HepG2 (cell line): ENCODE data around the gene ZNF491. TPM values are rescaled to one million over a fixed set of nuclear protein-coding genes. Genes with fewer than 3 reads are reported as not detected.

Source experiments
- PCBP1 ChIP-seq: fragments of 200-400 bp; formaldehyde crosslinking; IDR thresholded peaks from 2 replicates; pipeline ENCODE4 v1.6.1; 2017; ENCODE audit warnings: mild to moderate bottlenecking, low read depth, low read length, borderline replicate concordance
- TEAD3 ChIP-seq: optimal IDR thresholded peaks from 2 replicates; pipeline ENCODE3; 2016; ENCODE audit warnings: borderline replicate concordance
- polyA plus RNA-seq, 8 experiments: library from polyadenylated mRNA; depleted of rRNA in 3 of 8; stranded (reverse) in 7 of 8; unstranded in 1 of 8; fragments of >200 nt; fragmentation: Illumina TruSeq in 4 of 8; extraction: Trizol in 4 of 8; gene quantifications; 2 replicates each; pipeline versions ENCODE4 v1.2.1 to v1.2.3, GENCODE V29; 2011 to 2016; ENCODE audit warnings: low read depth in 4 of 8, missing spikeins in 1 of 8, mixed read lengths in 1 of 8; ENCODE audit not compliant: insufficient read depth in 1 of 8
- total RNA-seq, 5 experiments: library from RNA; depleted of rRNA; stranded (reverse); fragments of >200 nt; fragmentation: Illumina TruSeq; extraction: Trizol; gene quantifications; 2 replicates each; pipeline ENCODE4 v1.2.3, GENCODE V29; 2016; ENCODE audit warnings: low read depth in 1 of 5
- TF ChIP-seq, protein P1 (sequence below): sonication (generic); formaldehyde crosslinking; conservative IDR thresholded peaks from 2 replicates; pipeline ENCODE4 v1.4.0; 2020; ENCODE audit warnings: mild to moderate bottlenecking, missing genetic modification reagents, moderate library complexity
- TF ChIP-seq, protein P2 (sequence below): sonication (generic); formaldehyde crosslinking; IDR thresholded peaks from 2 replicates; pipeline ENCODE4 v1.8.1; 2023; ENCODE audit warnings: missing genetic modification reagents, mild to moderate bottlenecking, borderline replicate concordance
- TF ChIP-seq, protein P3 (sequence below): IDR thresholded peaks from 2 replicates; pipeline ENCODE4 v1.4.0; 2020; ENCODE audit warnings: mild to moderate bottlenecking, missing genetic modification reagents
- TF ChIP-seq, protein P4 (sequence below): sonication (generic); formaldehyde crosslinking; IDR thresholded peaks from 2 replicates; pipeline ENCODE4 v1.4.0; 2020; ENCODE audit warnings: missing genetic modification reagents, borderline replicate concordance
- TF ChIP-seq, protein P5 (sequence below): sonication (generic); formaldehyde crosslinking; IDR thresholded peaks from 2 replicates; pipeline ENCODE4 v1.9.0; 2022; ENCODE audit warnings: missing genetic modification reagents, mild to moderate bottlenecking, borderline replicate concordance

The ZNF491 gene
- total and polyA plus RNA-seq, 2 of the 13 experiments (the other 11 are each of a cell fraction or from before 2014, with no cell fraction given): 0.57 to 2.2 TPM

DNA sequence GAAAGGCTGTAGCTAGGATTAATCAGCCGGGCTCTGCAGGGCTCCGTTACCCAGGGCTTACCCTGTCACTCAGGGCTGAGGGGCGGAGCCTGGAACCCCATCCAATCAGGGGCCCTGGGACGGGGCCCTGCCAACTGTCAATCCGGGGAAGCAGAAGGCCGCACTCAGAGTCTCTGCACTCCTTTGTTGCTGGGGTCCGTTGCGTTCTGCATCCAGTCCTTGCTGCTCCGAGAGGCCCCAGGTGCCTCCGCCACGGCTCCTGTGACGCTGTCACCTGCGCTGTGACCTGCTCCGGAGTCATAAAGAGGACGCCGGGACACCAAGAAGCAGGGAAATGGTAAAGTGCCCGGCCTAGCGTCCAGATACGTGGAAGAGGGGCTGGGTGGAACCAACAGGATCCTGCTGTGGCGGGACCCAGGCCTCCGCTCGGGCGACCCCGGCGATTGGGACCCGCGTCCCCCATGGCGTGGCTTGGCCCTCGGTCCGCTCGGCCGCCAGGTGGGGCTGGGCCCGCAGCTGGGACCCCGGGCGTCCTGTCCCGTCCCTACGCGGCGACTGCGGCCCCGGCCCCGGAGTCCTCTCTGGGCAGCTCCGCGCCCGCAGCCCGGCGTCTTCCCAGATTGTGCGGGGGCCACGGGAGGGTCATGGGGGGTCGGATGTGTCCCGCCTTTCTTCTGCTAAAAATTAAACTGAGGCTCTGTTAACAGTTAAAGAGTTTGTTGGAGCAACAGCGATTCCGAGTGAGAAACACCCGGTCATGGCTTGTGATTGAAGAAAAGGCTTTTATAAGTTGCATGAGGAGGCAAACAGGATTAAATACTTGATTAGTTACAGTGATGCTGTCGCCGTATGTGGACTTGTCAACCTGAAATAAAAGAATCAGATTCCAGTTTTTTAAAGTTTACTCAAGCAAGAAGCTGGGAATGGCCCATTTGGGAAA, at the start of gene ZNF491 (continued):
- TF ChIP-seq, protein P1, sequence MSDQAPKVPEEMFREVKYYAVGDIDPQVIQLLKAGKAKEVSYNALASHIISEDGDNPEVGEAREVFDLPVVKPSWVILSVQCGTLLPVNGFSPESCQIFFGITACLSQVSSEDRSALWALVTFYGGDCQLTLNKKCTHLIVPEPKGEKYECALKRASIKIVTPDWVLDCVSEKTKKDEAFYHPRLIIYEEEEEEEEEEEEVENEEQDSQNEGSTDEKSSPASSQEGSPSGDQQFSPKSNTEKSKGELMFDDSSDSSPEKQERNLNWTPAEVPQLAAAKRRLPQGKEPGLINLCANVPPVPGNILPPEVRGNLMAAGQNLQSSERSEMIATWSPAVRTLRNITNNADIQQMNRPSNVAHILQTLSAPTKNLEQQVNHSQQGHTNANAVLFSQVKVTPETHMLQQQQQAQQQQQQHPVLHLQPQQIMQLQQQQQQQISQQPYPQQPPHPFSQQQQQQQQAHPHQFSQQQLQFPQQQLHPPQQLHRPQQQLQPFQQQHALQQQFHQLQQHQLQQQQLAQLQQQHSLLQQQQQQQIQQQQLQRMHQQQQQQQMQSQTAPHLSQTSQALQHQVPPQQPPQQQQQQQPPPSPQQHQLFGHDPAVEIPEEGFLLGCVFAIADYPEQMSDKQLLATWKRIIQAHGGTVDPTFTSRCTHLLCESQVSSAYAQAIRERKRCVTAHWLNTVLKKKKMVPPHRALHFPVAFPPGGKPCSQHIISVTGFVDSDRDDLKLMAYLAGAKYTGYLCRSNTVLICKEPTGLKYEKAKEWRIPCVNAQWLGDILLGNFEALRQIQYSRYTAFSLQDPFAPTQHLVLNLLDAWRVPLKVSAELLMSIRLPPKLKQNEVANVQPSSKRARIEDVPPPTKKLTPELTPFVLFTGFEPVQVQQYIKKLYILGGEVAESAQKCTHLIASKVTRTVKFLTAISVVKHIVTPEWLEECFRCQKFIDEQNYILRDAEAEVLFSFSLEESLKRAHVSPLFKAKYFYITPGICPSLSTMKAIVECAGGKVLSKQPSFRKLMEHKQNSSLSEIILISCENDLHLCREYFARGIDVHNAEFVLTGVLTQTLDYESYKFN (CRISPR knock-in tag): peak; percentile 30; the same call in 1 of the 2 replicates
- TF ChIP-seq, protein P2, sequence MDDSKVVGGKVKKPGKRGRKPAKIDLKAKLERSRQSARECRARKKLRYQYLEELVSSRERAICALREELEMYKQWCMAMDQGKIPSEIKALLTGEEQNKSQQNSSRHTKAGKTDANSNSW: no peak
- TF ChIP-seq, protein P3, sequence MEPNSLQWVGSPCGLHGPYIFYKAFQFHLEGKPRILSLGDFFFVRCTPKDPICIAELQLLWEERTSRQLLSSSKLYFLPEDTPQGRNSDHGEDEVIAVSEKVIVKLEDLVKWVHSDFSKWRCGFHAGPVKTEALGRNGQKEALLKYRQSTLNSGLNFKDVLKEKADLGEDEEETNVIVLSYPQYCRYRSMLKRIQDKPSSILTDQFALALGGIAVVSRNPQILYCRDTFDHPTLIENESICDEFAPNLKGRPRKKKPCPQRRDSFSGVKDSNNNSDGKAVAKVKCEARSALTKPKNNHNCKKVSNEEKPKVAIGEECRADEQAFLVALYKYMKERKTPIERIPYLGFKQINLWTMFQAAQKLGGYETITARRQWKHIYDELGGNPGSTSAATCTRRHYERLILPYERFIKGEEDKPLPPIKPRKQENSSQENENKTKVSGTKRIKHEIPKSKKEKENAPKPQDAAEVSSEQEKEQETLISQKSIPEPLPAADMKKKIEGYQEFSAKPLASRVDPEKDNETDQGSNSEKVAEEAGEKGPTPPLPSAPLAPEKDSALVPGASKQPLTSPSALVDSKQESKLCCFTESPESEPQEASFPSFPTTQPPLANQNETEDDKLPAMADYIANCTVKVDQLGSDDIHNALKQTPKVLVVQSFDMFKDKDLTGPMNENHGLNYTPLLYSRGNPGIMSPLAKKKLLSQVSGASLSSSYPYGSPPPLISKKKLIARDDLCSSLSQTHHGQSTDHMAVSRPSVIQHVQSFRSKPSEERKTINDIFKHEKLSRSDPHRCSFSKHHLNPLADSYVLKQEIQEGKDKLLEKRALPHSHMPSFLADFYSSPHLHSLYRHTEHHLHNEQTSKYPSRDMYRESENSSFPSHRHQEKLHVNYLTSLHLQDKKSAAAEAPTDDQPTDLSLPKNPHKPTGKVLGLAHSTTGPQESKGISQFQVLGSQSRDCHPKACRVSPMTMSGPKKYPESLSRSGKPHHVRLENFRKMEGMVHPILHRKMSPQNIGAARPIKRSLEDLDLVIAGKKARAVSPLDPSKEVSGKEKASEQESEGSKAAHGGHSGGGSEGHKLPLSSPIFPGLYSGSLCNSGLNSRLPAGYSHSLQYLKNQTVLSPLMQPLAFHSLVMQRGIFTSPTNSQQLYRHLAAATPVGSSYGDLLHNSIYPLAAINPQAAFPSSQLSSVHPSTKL (CRISPR knock-in tag): peak; percentile 31; the same call in 1 of the 2 replicates
- TF ChIP-seq PCBP1 (no peak), TEAD3 (CRISPR knock-in tag) (peak; percentile 25)
- TF ChIP-seq, protein P4, sequence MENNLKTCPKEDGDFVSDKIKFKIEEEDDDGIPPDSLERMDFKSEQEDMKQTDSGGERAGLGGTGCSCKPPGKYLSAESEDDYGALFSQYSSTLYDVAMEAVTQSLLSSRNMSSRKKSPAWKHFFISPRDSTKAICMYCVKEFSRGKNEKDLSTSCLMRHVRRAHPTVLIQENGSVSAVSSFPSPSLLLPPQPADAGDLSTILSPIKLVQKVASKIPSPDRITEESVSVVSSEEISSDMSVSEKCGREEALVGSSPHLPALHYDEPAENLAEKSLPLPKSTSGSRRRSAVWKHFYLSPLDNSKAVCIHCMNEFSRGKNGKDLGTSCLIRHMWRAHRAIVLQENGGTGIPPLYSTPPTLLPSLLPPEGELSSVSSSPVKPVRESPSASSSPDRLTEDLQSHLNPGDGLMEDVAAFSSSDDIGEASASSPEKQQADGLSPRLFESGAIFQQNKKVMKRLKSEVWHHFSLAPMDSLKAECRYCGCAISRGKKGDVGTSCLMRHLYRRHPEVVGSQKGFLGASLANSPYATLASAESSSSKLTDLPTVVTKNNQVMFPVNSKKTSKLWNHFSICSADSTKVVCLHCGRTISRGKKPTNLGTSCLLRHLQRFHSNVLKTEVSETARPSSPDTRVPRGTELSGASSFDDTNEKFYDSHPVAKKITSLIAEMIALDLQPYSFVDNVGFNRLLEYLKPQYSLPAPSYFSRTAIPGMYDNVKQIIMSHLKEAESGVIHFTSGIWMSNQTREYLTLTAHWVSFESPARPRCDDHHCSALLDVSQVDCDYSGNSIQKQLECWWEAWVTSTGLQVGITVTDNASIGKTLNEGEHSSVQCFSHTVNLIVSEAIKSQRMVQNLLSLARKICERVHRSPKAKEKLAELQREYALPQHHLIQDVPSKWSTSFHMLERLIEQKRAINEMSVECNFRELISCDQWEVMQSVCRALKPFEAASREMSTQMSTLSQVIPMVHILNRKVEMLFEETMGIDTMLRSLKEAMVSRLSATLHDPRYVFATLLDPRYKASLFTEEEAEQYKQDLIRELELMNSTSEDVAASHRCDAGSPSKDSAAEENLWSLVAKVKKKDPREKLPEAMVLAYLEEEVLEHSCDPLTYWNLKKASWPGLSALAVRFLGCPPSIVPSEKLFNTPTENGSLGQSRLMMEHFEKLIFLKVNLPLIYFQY: 0 out of 2 replicates have a peak, but pooled peaks have one; percentile 7
- TF ChIP-seq, protein P5, sequence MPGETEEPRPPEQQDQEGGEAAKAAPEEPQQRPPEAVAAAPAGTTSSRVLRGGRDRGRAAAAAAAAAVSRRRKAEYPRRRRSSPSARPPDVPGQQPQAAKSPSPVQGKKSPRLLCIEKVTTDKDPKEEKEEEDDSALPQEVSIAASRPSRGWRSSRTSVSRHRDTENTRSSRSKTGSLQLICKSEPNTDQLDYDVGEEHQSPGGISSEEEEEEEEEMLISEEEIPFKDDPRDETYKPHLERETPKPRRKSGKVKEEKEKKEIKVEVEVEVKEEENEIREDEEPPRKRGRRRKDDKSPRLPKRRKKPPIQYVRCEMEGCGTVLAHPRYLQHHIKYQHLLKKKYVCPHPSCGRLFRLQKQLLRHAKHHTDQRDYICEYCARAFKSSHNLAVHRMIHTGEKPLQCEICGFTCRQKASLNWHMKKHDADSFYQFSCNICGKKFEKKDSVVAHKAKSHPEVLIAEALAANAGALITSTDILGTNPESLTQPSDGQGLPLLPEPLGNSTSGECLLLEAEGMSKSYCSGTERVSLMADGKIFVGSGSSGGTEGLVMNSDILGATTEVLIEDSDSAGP (CRISPR knock-in tag): peak; percentile 85; the same call in 1 of the 2 replicates
